HepG2 (cell line): Measurements from ENCODE around the gene DCC. TPM values are rescaled to one million over a fixed set of nuclear protein-coding genes. Genes with fewer than 3 reads are reported as not detected.

Source experiments
- ATAC-seq: fragments of 200-7000 bp; cut with Tn5 transposase; 3 replicates; pipeline ENCODE4 v1.9.1; 2020; ENCODE audit warnings: mild to moderate bottlenecking, moderate library complexity
- BruUV-seq: library from RNA; stranded (reverse); fragments of 400-500 nt; replicated peaks from 2 replicates; lab custom pipeline; 2021; lab: Mats Ljungman, UMichigan
- CTCF ChIA-PET: fragments of 300-600 bp; formaldehyde crosslinking; extraction: SDS; loops from one replicate; lab custom pipeline; 2021; ENCODE audit warnings: low total read pairs, inconsistent platforms, low intra/inter-chr PET ratio; lab: Yijun Ruan, JAX
- POLR2A ChIA-PET: fragments of 350-600 bp; sonication (Branson Sonifier 250); formaldehyde crosslinking; loops from one replicate; lab custom pipeline; 2020; ENCODE audit warnings: antibody characterized with exemption, inconsistent platforms; lab: Yijun Ruan, JAX
- DNase-seq: peaks from one replicate; pipeline ENCODE4 v3.0.0-alpha.2; 2015; ENCODE audit warnings: low spot score
- FAIRE-seq: peaks from 3 replicates; lab custom pipeline; 2011; peaks lifted over from hg19 to GRCh38; lab: Jason Lieb, UNC
- H2AFZ ChIP-seq: one replicate; pipeline ENCODE4 v1.6.1; 2011; ENCODE audit warnings: low read length, inconsistent platforms
- H3K27ac ChIP-seq: fragments of 300-600 bp; 3 replicates; pipeline ENCODE4 v1.8.0; 2011; ENCODE audit warnings: mixed run types, mild to moderate bottlenecking, mixed read lengths, low read length, inconsistent platforms; ENCODE audit not compliant: insufficient read depth; ENCODE audit errors: extremely low read length
- H3K27me3 ChIP-seq, 2 experiments: fragments of 200-600 bp in 1 of 2; 2 replicates in 1 of 2; 3 replicates in 1 of 2; pipeline versions ENCODE4 v1.6.0 to v1.8.0; 2011; ENCODE audit warnings: low read length in 2 of 2, mild to moderate bottlenecking in 2 of 2, moderate library complexity in 2 of 2, inconsistent platforms in 1 of 2; ENCODE audit not compliant: insufficient read depth in 2 of 2, control insufficient read depth in 1 of 2
- H3K36me3 ChIP-seq, 2 experiments: fragments of 200-600 bp in 1 of 2; replicated peaks in 1 of 2; 2 replicates in 1 of 2; 3 replicates in 1 of 2; pipeline versions ENCODE4 v1.5.1 to v1.8.0; 2011; ENCODE audit warnings: low read length in 2 of 2, inconsistent platforms in 1 of 2; ENCODE audit not compliant: insufficient read depth in 2 of 2, control insufficient read depth in 1 of 2
- H3K4me1 ChIP-seq: 2 replicates; pipeline ENCODE4 v1.5.1; 2012; ENCODE audit warnings: low read length, inconsistent platforms; ENCODE audit not compliant: insufficient read depth
- H3K4me2 ChIP-seq: 2 replicates; pipeline ENCODE4 v1.6.0; 2011; ENCODE audit warnings: low read depth, low read length, inconsistent platforms
- H3K4me3 ChIP-seq, 3 experiments: fragments of 200-600 bp in 1 of 3; sonication (generic), shearing (Covaris generic) in 1 of 3; replicated peaks in 1 of 3; 2 replicates each; pipeline ENCODE4 v1.5.1; 2011 to 2016; ENCODE audit warnings: low read length in 3 of 3, inconsistent platforms in 2 of 3, low read depth in 2 of 3, mild to moderate bottlenecking in 2 of 3, control low read depth in 1 of 3, mixed read lengths in 1 of 3; ENCODE audit not compliant: insufficient read depth in 1 of 3
- H3K79me2 ChIP-seq: one replicate; pipeline ENCODE4 v1.6.1; 2011; ENCODE audit warnings: low read length, inconsistent platforms; ENCODE audit not compliant: insufficient read depth
- H3K9ac ChIP-seq: 2 replicates; pipeline ENCODE4 v1.6.0; 2011; ENCODE audit warnings: mild to moderate bottlenecking, low read depth, low read length, inconsistent platforms; ENCODE audit not compliant: insufficient read depth
- H3K9me3 ChIP-seq: 2 replicates; pipeline ENCODE4 v1.5.1; 2012; ENCODE audit warnings: mild to moderate bottlenecking, low read length
- H4K20me1 ChIP-seq: 2 replicates; pipeline ENCODE4 v1.6.0; 2011; ENCODE audit warnings: inconsistent platforms, mild to moderate bottlenecking, low read length, moderate library complexity; ENCODE audit not compliant: insufficient read depth
- CEBPB ChIP-seq: IDR thresholded peaks from 2 replicates; pipeline ENCODE4 v1.6.1; 2011; ENCODE audit warnings: low read depth, low read length, improper control_type of control experiment, borderline replicate concordance
- FOXJ3 ChIP-seq: sonication (generic); formaldehyde crosslinking; IDR thresholded peaks from 2 replicates; pipeline ENCODE4 v1.4.0; 2020; ENCODE audit warnings: missing genetic modification reagents, mild to moderate bottlenecking, borderline replicate concordance
- PCBP1 ChIP-seq: fragments of 200-400 bp; formaldehyde crosslinking; IDR thresholded peaks from 2 replicates; pipeline ENCODE4 v1.6.1; 2017; ENCODE audit warnings: mild to moderate bottlenecking, low read depth, low read length, borderline replicate concordance
- POLR2A ChIP-seq, 2 experiments: IDR thresholded peaks; 2 replicates each; pipeline ENCODE4 v1.6.1; 2011; ENCODE audit warnings: low read depth in 2 of 2, low read length in 2 of 2, mild to moderate bottlenecking in 1 of 2, moderate library complexity in 1 of 2; ENCODE audit not compliant: insufficient read depth in 1 of 2
- SNAI1 ChIP-seq: sonication (generic); formaldehyde crosslinking; IDR thresholded peaks from 2 replicates; pipeline ENCODE4 v1.5.0; 2020; ENCODE audit warnings: mild to moderate bottlenecking, missing genetic modification reagents, borderline replicate concordance
- ZNF274 ChIP-seq: sonication (generic); formaldehyde crosslinking; IDR thresholded peaks from 2 replicates; pipeline ENCODE4 v1.5.1; 2020; ENCODE audit warnings: mild to moderate bottlenecking, missing genetic modification reagents
- WGBS: methylation state at CpG from one replicate; pipeline ENCODE4 v1.1.6; 2017; ENCODE audit warnings: low lambda C conversion rate; 5-methylcytosine and 5-hydroxymethylcytosine counted together
- in situ Hi-C: cut with HindIII; loops from 2 replicates; pipeline ENCODE4 v1.10.0; 2017; ENCODE audit warnings: low pct_unique_long_range_greater_than_20kb; ENCODE audit not compliant: extremely low pct_ligation_motif_present
- intact Hi-C: fragments of 100-400 bp; cut with micrococcal nuclease; formaldehyde crosslinking; loops from one replicate; pipeline ENCODE4 v1.10.0; 2022; ENCODE audit not compliant: unreplicated experiment
- polyA plus RNA-seq, 8 experiments: library from polyadenylated mRNA; depleted of rRNA in 3 of 8; stranded (reverse) in 7 of 8; unstranded in 1 of 8; fragments of >200 nt; fragmentation: Illumina TruSeq in 4 of 8; extraction: Trizol in 4 of 8; gene quantifications; 2 replicates each; pipeline versions ENCODE4 v1.2.1 to v1.2.3, GENCODE V29; 2011 to 2016; ENCODE audit warnings: low read depth in 4 of 8, missing spikeins in 1 of 8, mixed read lengths in 1 of 8; ENCODE audit not compliant: insufficient read depth in 1 of 8
- total RNA-seq, 5 experiments: library from RNA; depleted of rRNA; stranded (reverse); fragments of >200 nt; fragmentation: Illumina TruSeq; extraction: Trizol; gene quantifications; 2 replicates each; pipeline ENCODE4 v1.2.3, GENCODE V29; 2016; ENCODE audit warnings: low read depth in 1 of 5
- TF ChIP-seq, protein P1 (sequence below): sonication (generic); formaldehyde crosslinking; IDR thresholded peaks from 2 replicates; pipeline ENCODE4 v1.4.0; 2020; ENCODE audit warnings: low read depth, missing genetic modification reagents
- TF ChIP-seq, protein P2 (sequence below): sonication (generic); formaldehyde crosslinking; IDR thresholded peaks from 2 replicates; pipeline ENCODE4 v1.8.1; 2023; ENCODE audit warnings: mild to moderate bottlenecking, moderate library complexity, missing genetic modification reagents

The DCC gene
- total and polyA plus RNA-seq, 2 of the 13 experiments (the other 11 are each of a cell fraction or from before 2014, with no cell fraction given), result not detected

DNA sequence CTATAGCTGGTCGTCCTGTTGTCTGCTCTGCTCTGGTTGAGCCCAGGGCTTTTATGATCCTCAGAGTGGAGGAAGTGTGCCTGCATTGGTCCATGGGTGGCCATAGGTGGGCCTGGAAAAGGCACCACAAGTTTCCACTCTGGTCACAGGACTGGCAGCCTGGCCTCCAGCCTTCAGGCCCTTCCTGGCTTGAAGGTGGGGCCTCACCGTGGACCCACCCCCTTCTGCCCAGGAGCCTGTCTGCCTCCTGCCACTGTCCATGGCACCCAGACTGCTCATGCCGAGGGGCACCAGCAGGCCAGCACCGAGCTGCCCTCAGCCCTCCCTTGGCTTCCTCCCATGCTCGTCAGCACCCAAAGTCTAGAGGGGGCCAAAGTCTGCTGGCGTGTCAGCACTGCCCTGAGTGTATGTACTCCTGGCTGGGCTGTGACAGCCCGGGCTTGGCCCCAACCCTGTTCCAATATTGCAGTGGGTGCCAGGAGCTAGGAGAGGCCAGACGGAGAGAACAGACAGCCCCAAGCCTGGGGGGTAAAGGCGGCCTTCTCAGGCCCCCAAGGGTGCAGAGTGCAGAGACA is 529.4 kb downstream of the DCC start:
- WGBS, result 0% methylated on average over 2 of the region's 9 CpGs
- no peaks in the 10 kb centered on the region for H3K4me1 ChIP-seq
- in situ Hi-C loops, result loop anchor here (25.0 kb wide), 1 partner anchor 107 kb away; no protein-coding TSS in a partner anchor
- BruUV-seq, result no TSS peak
- no peak for FAIRE-seq
- no peak for TF ChIP-seq SNAI1 (CRISPR knock-in tag)
- TF ChIP-seq ZNF274 (CRISPR knock-in tag), result no peak
- no peak for TF ChIP-seq POLR2A (IDR thresholded peaks at IDR 0.05; ENCODE audit: insufficient read depth in 1 of 2, low read depth in 2 of 2, low read length in 2 of 2)
- TF ChIP-seq CEBPB, result no peak
- TF ChIP-seq, protein P1, sequence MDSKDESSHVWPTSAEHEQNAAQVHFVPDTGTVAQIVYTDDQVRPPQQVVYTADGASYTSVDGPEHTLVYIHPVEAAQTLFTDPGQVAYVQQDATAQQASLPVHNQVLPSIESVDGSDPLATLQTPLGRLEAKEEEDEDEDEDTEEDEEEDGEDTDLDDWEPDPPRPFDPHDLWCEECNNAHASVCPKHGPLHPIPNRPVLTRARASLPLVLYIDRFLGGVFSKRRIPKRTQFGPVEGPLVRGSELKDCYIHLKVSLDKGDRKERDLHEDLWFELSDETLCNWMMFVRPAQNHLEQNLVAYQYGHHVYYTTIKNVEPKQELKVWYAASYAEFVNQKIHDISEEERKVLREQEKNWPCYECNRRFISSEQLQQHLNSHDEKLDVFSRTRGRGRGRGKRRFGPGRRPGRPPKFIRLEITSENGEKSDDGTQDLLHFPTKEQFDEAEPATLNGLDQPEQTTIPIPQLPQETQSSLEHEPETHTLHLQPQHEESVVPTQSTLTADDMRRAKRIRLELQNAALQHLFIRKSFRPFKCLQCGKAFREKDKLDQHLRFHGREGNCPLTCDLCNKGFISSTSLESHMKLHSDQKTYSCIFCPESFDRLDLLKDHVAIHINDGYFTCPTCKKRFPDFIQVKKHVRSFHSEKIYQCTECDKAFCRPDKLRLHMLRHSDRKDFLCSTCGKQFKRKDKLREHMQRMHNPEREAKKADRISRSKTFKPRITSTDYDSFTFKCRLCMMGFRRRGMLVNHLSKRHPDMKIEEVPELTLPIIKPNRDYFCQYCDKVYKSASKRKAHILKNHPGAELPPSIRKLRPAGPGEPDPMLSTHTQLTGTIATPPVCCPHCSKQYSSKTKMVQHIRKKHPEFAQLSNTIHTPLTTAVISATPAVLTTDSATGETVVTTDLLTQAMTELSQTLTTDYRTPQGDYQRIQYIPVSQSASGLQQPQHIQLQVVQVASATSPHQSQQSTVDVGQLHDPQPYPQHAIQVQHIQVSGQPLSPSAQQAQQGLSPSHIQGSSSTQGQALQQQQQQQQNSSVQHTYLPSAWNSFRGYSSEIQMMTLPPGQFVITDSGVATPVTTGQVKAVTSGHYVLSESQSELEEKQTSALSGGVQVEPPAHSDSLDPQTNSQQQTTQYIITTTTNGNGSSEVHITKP (CRISPR knock-in tag), result no peak
- TF ChIP-seq PCBP1, result no peak
- TF ChIP-seq FOXJ3 (CRISPR knock-in tag), result no peak
- TF ChIP-seq, protein P2, sequence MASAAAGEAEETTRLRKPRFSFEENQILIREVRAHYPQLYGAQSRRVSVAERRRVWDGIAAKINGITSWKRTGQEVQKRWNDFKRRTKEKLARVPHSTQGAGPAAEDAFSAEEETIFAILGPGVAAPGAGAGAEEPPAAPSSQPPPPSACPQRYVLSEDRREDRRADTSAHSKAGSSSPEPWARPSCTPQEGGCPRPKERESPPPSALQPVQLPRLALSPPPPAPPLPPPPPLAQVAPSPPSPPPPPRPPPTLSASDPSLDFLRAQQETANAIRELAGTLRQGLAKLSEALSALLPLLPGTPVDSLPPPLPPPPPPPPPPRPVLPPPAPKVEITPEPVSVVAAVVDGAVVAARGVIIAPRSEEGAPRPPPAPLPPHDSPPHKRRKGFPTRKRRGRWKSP (CRISPR knock-in tag), result no peak
- TF ChIP-seq, all 625 proteins: peak for 0
- no peak overlapping the region for H3K4me2 ChIP-seq
- DNase-seq (no peak), ATAC-seq (no peak)
- H3K79me2 ChIP-seq, result no peaks in the 10 kb centered on the region
- H4K20me1 ChIP-seq, result no peaks in the 10 kb centered on the region
- no peak overlapping the region for H3K9ac ChIP-seq
- H2AFZ ChIP-seq, result no peak overlapping the region
- ChIA-PET POLR2A (no interaction called here), CTCF (no interaction called here)
- H3K36me3 ChIP-seq, result no peaks in the 10 kb centered on the region
- peaks cover 47% of the 10 kb centered on the region for H3K9me3 ChIP-seq
- H3K27ac ChIP-seq, result no peak overlapping the region
- intact Hi-C loops, result no loop called here
- no peaks in the 10 kb centered on the region for H3K27me3 ChIP-seq
- H3K4me3 ChIP-seq, result no peak overlapping the region
